Lung (tissue), 12 donors: ENCODE data around the gene ALG12. TPM values are rescaled to one million over a fixed set of nuclear protein-coding genes. Genes with fewer than 3 reads are reported as not detected.

ENCODE experiments used
- ATAC-seq: fragments of 200-7000 bp; cut with Tn5 transposase; one replicate; pipeline ENCODE4 v1.9.1; 2020; ENCODE audit warnings: moderate number of reproducible peaks; ENCODE audit not compliant: insufficient read depth, low FRiP score
- DNase-seq, 3 donors: peaks; one replicate each; pipeline ENCODE4 v3.0.0-alpha.2; 2013 to 2017
- H3K27ac ChIP-seq, 2 donors: one replicate each; pipeline ENCODE4 v1.5.1; 2013; ENCODE audit warnings: mild to moderate bottlenecking in 2 of 2, moderate library complexity in 2 of 2, control low read depth in 1 of 2, inconsistent platforms in 1 of 2, low read depth in 1 of 2, low read length in 1 of 2
- H3K27me3 ChIP-seq, 3 donors: one replicate each; pipeline ENCODE4 v1.5.1; 2013; ENCODE audit warnings: low read length in 2 of 3; ENCODE audit not compliant: control insufficient read depth in 3 of 3, insufficient read depth in 3 of 3
- H3K36me3 ChIP-seq, 4 donors: one replicate each; pipeline ENCODE4 v1.5.1; 2013; ENCODE audit warnings: low read length in 4 of 4, mild to moderate bottlenecking in 1 of 4, moderate library complexity in 1 of 4; ENCODE audit not compliant: control insufficient read depth in 4 of 4, insufficient read depth in 4 of 4
- H3K4me1 ChIP-seq, 5 donors: one replicate each; pipeline ENCODE4 v1.5.1; 2013; ENCODE audit warnings: low read length in 5 of 5, mild to moderate bottlenecking in 2 of 5, moderate library complexity in 1 of 5; ENCODE audit not compliant: control insufficient read depth in 5 of 5, insufficient read depth in 5 of 5
- H3K4me3 ChIP-seq: one replicate; pipeline ENCODE4 v1.5.1; 2013; ENCODE audit warnings: mild to moderate bottlenecking, control low read depth, moderate library complexity
- H3K9ac ChIP-seq, 2 donors: one replicate each; pipeline ENCODE4 v1.5.1; 2013; ENCODE audit warnings: low read length in 2 of 2, control low read depth in 1 of 2; ENCODE audit not compliant: insufficient read depth in 1 of 2
- H3K9me3 ChIP-seq, 4 donors: one replicate each; pipeline ENCODE4 v1.5.1; 2013; ENCODE audit warnings: low read length in 3 of 4, mild to moderate bottlenecking in 1 of 4, moderate library complexity in 1 of 4; ENCODE audit not compliant: control insufficient read depth in 4 of 4, insufficient read depth in 3 of 4
- CTCF ChIP-seq: IDR thresholded peaks from 2 replicates; pipeline ENCODE4 v1.5.1; 2012; ENCODE audit warnings: mild to moderate bottlenecking; ENCODE audit errors: control extremely low read depth, extremely low read depth
- WGBS, 2 donors: extraction: QIAGEN DNeasy Blood & Tissue Kit; methylation state at CpG; one replicate each; pipeline ENCODE4 v1.1.7; 2013; 5-methylcytosine and 5-hydroxymethylcytosine counted together
- polyA plus RNA-seq, 2 donors: library from polyadenylated mRNA; stranded (reverse); fragments of 200-250 nt; gene quantifications; one replicate each; pipeline ENCODE4 v1.2.1, GENCODE V29; 2013
- total RNA-seq, 2 donors: library from RNA; depleted of rRNA in 1 of 2; stranded (reverse); fragments of >200 nt in 1 of 2; gene quantifications; one replicate each; pipeline ENCODE4 v1.2.1, GENCODE V29; 2014 to 2021
- donor health status: control.
- donor health status: control.
- donor health status: Bipolar disorder and iron deficiency.
- donor health status: healthy.
- donor health status: DM: yes; HTN: yes; CAD: no.

Gene ALG12
- total and polyA plus RNA-seq, 4 donors: 13.6 to 33.9 (median 16.6) TPM

GRCh38 chr22:49907807-49908206 lies 10.4 kb downstream of the ALG12 start:
- 96 to 97% methylated on average over 19 of the region's 19 CpGs for WGBS, 2 donors
- H3K9ac ChIP-seq: no peak overlapping the region
- DNase-seq (no peak), ATAC-seq (no peak)
- peaks cover 0 to 55% (median 23%) of the 10 kb centered on the region in 4 donors for H3K36me3 ChIP-seq
- peaks cover 0 to 1% (median 0%) of the 10 kb centered on the region in 4 donors for H3K9me3 ChIP-seq
- TF ChIP-seq CTCF: no peak
- no peak overlapping the region for H3K27ac ChIP-seq
- H3K4me3 ChIP-seq: no peak overlapping the region
- H3K27me3 ChIP-seq: no peaks in the 10 kb centered on the region
- no peaks in the 10 kb centered on the region for H3K4me1 ChIP-seq

GRCh38 chr22:49906799-49907290 lies 11.4 kb downstream of the ALG12 start:
- Histone ChIP-seq H3K27me3 (no peaks in the 10 kb centered on the region), H3K27ac (no peak overlapping the region), H3K9me3 (peaks cover 0 to 2% (median 0%) of the 10 kb centered on the region in 4 donors), H3K36me3 (peaks cover 0 to 53% (median 25%) of the 10 kb centered on the region in 4 donors), H3K4me1 (no peaks in the 10 kb centered on the region), H3K9ac (no peak overlapping the region), H3K4me3 (no peak overlapping the region)
- 93 to 96% methylated on average over 12 to 14 of the region's 14 CpGs for WGBS, 2 donors
- ATAC-seq (no peak), DNase-seq (no peak)
- no peak for TF ChIP-seq CTCF

- no peak for ATAC-seq
- H3K27ac ChIP-seq: no peak overlapping the region
- no peak for DNase-seq
- peaks cover 0 to 56% (median 31%) of the 10 kb centered on the region in 4 donors for H3K36me3 ChIP-seq
- no peaks in the 10 kb centered on the region for H3K4me1 ChIP-seq
- no peak overlapping the region for H3K4me3 ChIP-seq
- 94 to 96% methylated on average over 28 of the region's 28 CpGs for WGBS, 2 donors
- peaks cover 0 to 5% (median 2%) of the 10 kb centered on the region in 4 donors for H3K9me3 ChIP-seq
- no peak overlapping the region for H3K9ac ChIP-seq
- H3K27me3 ChIP-seq: no peaks in the 10 kb centered on the region
- no peak for TF ChIP-seq CTCF
These were observed 12.0 kb downstream of the ALG12 start for GRCh38 chr22:49906071-49906798.
